HEK293 (cell line): Measurements from ENCODE around the gene GPSM1.

Source experiments
- CTCF ChIA-PET: fragments of 350-600 bp; formaldehyde crosslinking; extraction: SDS; loops from one replicate; lab custom pipeline; 2021; ENCODE audit warnings: antibody characterized with exemption; lab: Yijun Ruan, JAX
- POLR2A ChIA-PET: fragments of 300-600 bp; formaldehyde crosslinking; extraction: SDS; loops from one replicate; lab custom pipeline; 2020; ENCODE audit warnings: antibody characterized with exemption, inconsistent platforms; lab: Yijun Ruan, JAX
- H3K27ac ChIP-seq: fragments of 200-500 bp; sonication (Bioruptor generic); 2 replicates; pipeline ENCODE4 v1.5.1; 2014; ENCODE audit warnings: low read depth, low read length, control low read depth, inconsistent platforms; ENCODE audit errors: extremely low read depth
- H3K36me3 ChIP-seq, 2 experiments: fragments of 200-500 bp in 1 of 2; sonication (Bioruptor generic) in 1 of 2; 1 replicate in 1 of 2; 2 replicates in 1 of 2; pipeline ENCODE4 v1.5.1; 2014 to 2017; ENCODE audit warnings: inconsistent platforms in 2 of 2, low read length in 2 of 2; ENCODE audit not compliant: control insufficient read depth in 2 of 2, insufficient read depth in 1 of 2
- H3K4me1 ChIP-seq: fragments of 200-500 bp; sonication (Bioruptor generic); 2 replicates; pipeline ENCODE4 v1.5.1; 2014; ENCODE audit warnings: mild to moderate bottlenecking, low read length, inconsistent platforms; ENCODE audit not compliant: control insufficient read depth, insufficient read depth
- H3K4me3 ChIP-seq: 2 replicates; pipeline ENCODE4 v1.5.1; 2011; ENCODE audit warnings: low read depth, mild to moderate bottlenecking, control low read depth, low read length, moderate library complexity
- H3K9me3 ChIP-seq: fragments of 200-500 bp; sonication (Bioruptor generic); 2 replicates; pipeline ENCODE4 v1.5.1; 2014; ENCODE audit warnings: low read depth, low read length, inconsistent platforms; ENCODE audit not compliant: control insufficient read depth, insufficient read depth
- HOXD13 ChIP-seq: sonication (generic); formaldehyde crosslinking; IDR thresholded peaks from 2 replicates; pipeline ENCODE4 v1.8.0; 2022; ENCODE audit warnings: missing genetic modification reagents, borderline replicate concordance
- KLF16 ChIP-seq: fragments of 450-650 bp; formaldehyde crosslinking; IDR thresholded peaks from 2 replicates; pipeline ENCODE4 v1.5.1; 2017; ENCODE audit warnings: missing biosample characterization, missing genetic modification characterization
- KLF7 ChIP-seq: fragments of 450-650 bp; formaldehyde crosslinking; IDR thresholded peaks from 2 replicates; pipeline ENCODE4 v1.5.1; 2016; ENCODE audit warnings: missing biosample characterization, missing genetic modification characterization, borderline replicate concordance
- SCRT1 ChIP-seq: fragments of 450-650 bp; formaldehyde crosslinking; IDR thresholded peaks from 2 replicates; pipeline ENCODE4 v1.5.1; 2016; ENCODE audit warnings: missing biosample characterization, missing genetic modification characterization, borderline replicate concordance
- ZFP3 ChIP-seq: fragments of 450-650 bp; formaldehyde crosslinking; IDR thresholded peaks from 2 replicates; pipeline ENCODE4 v1.5.1; 2016; ENCODE audit warnings: low read depth, missing biosample characterization, missing genetic modification characterization
- ZNF10 ChIP-seq: fragments of 450-650 bp; formaldehyde crosslinking; IDR thresholded peaks from 2 replicates; pipeline ENCODE4 v1.5.1; 2017; ENCODE audit warnings: missing biosample characterization, missing genetic modification characterization
- ZNF146 ChIP-seq: fragments of 450-650 bp; formaldehyde crosslinking; IDR thresholded peaks from 2 replicates; pipeline ENCODE4 v1.5.1; 2016; ENCODE audit warnings: missing biosample characterization, missing genetic modification characterization
- ZNF157 ChIP-seq: fragments of 450-650 bp; formaldehyde crosslinking; IDR thresholded peaks from 2 replicates; pipeline ENCODE4 v1.5.1; 2016; ENCODE audit warnings: missing biosample characterization, missing genetic modification characterization
- ZNF175 ChIP-seq: fragments of 450-650 bp; formaldehyde crosslinking; IDR thresholded peaks from 2 replicates; pipeline ENCODE4 v1.5.1; 2016; ENCODE audit warnings: missing biosample characterization, missing genetic modification characterization
- ZNF211 ChIP-seq: fragments of 450-650 bp; formaldehyde crosslinking; IDR thresholded peaks from 2 replicates; pipeline ENCODE4 v1.5.1; 2016; ENCODE audit warnings: low read depth, missing biosample characterization, missing genetic modification characterization
- ZNF23 ChIP-seq: fragments of 450-650 bp; formaldehyde crosslinking; IDR thresholded peaks from 2 replicates; pipeline ENCODE4 v1.5.1; 2016; ENCODE audit warnings: missing biosample characterization, missing genetic modification characterization, borderline replicate concordance
- ZNF350 ChIP-seq: fragments of 450-650 bp; formaldehyde crosslinking; IDR thresholded peaks from 2 replicates; pipeline ENCODE4 v1.5.0; 2017; ENCODE audit warnings: missing biosample characterization, mild to moderate bottlenecking, missing genetic modification characterization
- ZNF423 ChIP-seq: fragments of 450-650 bp; formaldehyde crosslinking; IDR thresholded peaks from 2 replicates; pipeline ENCODE4 v1.5.1; 2016; ENCODE audit warnings: missing biosample characterization, missing genetic modification characterization
- ZNF433 ChIP-seq: fragments of 450-650 bp; formaldehyde crosslinking; IDR thresholded peaks from 2 replicates; pipeline ENCODE4 v1.5.1; 2016; ENCODE audit warnings: missing biosample characterization, missing genetic modification characterization, low read depth
- ZNF571 ChIP-seq: fragments of 450-650 bp; formaldehyde crosslinking; IDR thresholded peaks from 2 replicates; pipeline ENCODE4 v1.5.0; 2017; ENCODE audit warnings: missing biosample characterization, missing genetic modification characterization
- ZNF600 ChIP-seq: fragments of 450-650 bp; formaldehyde crosslinking; IDR thresholded peaks from 2 replicates; pipeline ENCODE4 v1.5.1; 2016; ENCODE audit warnings: missing biosample characterization, missing genetic modification characterization
- ZNF707 ChIP-seq: fragments of 450-650 bp; formaldehyde crosslinking; IDR thresholded peaks from 2 replicates; pipeline ENCODE4 v1.5.1; 2016; ENCODE audit warnings: missing biosample characterization, missing genetic modification characterization
- ZNF776 ChIP-seq: fragments of 450-650 bp; formaldehyde crosslinking; IDR thresholded peaks from 2 replicates; pipeline ENCODE4 v1.5.0; 2017; ENCODE audit warnings: missing biosample characterization, missing genetic modification characterization, borderline replicate concordance
- ZNF777 ChIP-seq: fragments of 450-650 bp; formaldehyde crosslinking; IDR thresholded peaks from 2 replicates; pipeline ENCODE4 v1.5.1; 2017; ENCODE audit warnings: missing biosample characterization, missing genetic modification characterization, borderline replicate concordance
- ZSCAN16 ChIP-seq: fragments of 450-650 bp; formaldehyde crosslinking; IDR thresholded peaks from 2 replicates; pipeline ENCODE4 v1.5.1; 2016; ENCODE audit warnings: missing biosample characterization, missing genetic modification characterization
- ZSCAN30 ChIP-seq: fragments of 450-650 bp; IDR thresholded peaks from 2 replicates; pipeline ENCODE4 v1.5.1; 2018; ENCODE audit warnings: missing biosample characterization, mild to moderate bottlenecking, missing genetic modification characterization, moderate library complexity
- TF ChIP-seq, protein P1 (sequence below): fragments of 450-650 bp; formaldehyde crosslinking; IDR thresholded peaks from 2 replicates; pipeline ENCODE4 v1.5.1; 2017; ENCODE audit warnings: missing biosample characterization, missing genetic modification characterization
- TF ChIP-seq, protein P2 (sequence below): fragments of 450-650 bp; formaldehyde crosslinking; IDR thresholded peaks from 2 replicates; pipeline ENCODE4 v1.5.1; 2016; ENCODE audit warnings: missing biosample characterization, missing genetic modification characterization
- TF ChIP-seq, protein P3 (sequence below): fragments of 450-650 bp; formaldehyde crosslinking; IDR thresholded peaks from 2 replicates; pipeline ENCODE4 v1.5.1; 2016; ENCODE audit warnings: missing biosample characterization, missing genetic modification characterization, low read depth

Gene GPSM1

DNA sequence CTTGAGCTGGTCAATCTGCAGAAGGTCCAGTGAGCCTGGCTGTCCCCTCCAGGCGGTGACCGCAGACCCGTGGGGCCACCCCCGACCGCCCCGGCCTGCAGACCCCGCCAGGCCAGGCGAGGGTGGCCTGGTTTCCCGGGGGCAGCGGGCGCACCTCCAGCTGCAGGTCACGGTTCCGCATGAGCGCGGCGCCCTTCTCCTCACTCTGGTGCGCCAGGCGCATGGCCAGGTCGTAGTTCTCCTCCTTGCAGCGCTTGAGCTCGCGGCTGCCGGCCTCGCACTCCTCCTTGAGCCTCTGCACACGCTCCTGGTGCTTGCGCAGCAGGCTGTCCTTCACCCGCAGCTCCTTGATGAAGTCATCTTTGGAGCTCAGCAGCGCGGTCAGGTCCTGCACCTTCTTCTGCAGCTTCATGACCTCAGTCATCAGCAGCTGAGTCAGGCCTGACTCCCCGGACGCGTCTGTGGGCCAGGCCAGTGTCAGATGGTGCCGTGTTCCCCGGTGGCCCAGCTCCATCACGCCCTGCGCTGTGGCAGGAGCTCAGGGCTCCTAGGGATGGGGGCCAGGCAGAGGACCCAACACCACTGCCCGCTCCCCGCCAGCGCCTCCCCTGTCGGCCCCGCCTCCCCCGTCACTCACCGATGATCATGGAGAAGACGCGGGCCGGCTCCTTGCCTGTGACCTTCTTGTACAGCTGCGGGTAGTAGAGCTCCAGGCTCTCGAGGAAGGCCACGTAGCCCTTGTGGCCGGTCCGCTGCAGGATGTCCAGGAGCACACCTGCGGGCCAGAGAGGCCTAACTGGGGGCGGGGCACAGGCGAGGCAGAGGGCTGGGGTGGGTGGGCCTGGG, 43.6 kb downstream of the GPSM1 start:
- no peak overlapping the region for H3K4me3 ChIP-seq
- peaks cover 0 to 16% of the 10 kb centered on the region in 2 experiments; a peak in 1 of 3 replicates for H3K36me3 ChIP-seq
- POLR2A ChIA-PET = interaction anchor here (0.7 to 2.7 kb wide), 5 partner anchors 8 to 42 kb away, joined by 3 to 20 read pairs (median 4); partner anchors contain the start of gene DNLZ
- no peak overlapping the region for H3K27ac ChIP-seq
- no peaks in the 10 kb centered on the region for H3K4me1 ChIP-seq
- H3K9me3 ChIP-seq = no peaks in the 10 kb centered on the region
- CTCF ChIA-PET = interaction anchor here (0.6 to 0.7 kb wide), 2 partner anchors 16 to 58 kb away, joined by 3 to 8 read pairs; no protein-coding TSS in a partner anchor
- TF ChIP-seq ZNF600 (tag by site-specific recombination) (peak; percentile 27; the same call in 1 of the 2 replicates), ZNF350 (tag by site-specific recombination) (no peak)
- TF ChIP-seq, protein P1, sequence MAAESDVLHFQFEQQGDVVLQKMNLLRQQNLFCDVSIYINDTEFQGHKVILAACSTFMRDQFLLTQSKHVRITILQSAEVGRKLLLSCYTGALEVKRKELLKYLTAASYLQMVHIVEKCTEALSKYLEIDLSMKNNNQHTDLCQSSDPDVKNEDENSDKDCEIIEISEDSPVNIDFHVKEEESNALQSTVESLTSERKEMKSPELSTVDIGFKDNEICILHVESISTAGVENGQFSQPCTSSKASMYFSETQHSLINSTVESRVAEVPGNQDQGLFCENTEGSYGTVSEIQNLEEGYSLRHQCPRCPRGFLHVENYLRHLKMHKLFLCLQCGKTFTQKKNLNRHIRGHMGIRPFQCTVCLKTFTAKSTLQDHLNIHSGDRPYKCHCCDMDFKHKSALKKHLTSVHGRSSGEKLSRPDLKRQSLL (tag by site-specific recombination) = peak; percentile 59; the same call in 1 of the 2 replicates

DNA sequence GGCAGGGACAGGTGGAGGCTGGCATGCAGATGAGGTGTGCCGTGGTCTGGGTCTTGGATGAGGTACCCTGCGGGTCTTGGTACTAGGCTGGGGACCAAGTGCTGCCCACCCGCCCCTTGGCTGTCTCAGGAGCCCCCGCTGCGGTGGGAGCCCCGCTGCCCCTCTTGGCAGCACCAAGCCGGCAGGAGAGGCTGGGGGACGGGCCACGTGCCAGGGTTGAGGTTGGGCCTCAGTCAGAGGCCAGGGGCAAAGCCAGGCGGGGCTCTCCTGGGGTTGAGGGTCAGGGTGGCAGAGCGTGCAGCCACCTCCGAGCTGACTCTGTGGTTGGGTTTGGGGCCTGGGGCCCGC, 44.2 kb downstream of the GPSM1 start:
- H3K36me3 ChIP-seq = peaks cover 0 to 22% of the 10 kb centered on the region in 2 experiments; a peak in 1 of 3 replicates
- no peaks in the 10 kb centered on the region for H3K4me1 ChIP-seq
- ChIA-PET CTCF (interaction anchor here (0.5 to 1.3 kb wide), 3 partner anchors 8 to 58 kb away, joined by 3 to 8 read pairs (median 6); partner anchors contain the start of gene DNLZ), POLR2A (interaction anchor here (1.7 to 2.7 kb wide), 2 partner anchors 8 to 24 kb away, joined by 8 to 20 read pairs; partner anchors contain the start of gene DNLZ)
- H3K27ac ChIP-seq = no peak overlapping the region
- no peaks in the 10 kb centered on the region for H3K9me3 ChIP-seq
- H3K4me3 ChIP-seq = no peak overlapping the region
- no peak for TF ChIP-seq KLF7 (tag by site-specific recombination)
- TF ChIP-seq HOXD13 (CRISPR knock-in tag) = no peak
- no peak for TF ChIP-seq ZNF10 (tag by site-specific recombination)
- TF ChIP-seq ZNF211 (tag by site-specific recombination) = no peak
- no peak for TF ChIP-seq ZSCAN30 (tag by site-specific recombination)
- TF ChIP-seq ZNF146 (tag by site-specific recombination) = no peak
- TF ChIP-seq ZNF776 (tag by site-specific recombination) = no peak

DNA sequence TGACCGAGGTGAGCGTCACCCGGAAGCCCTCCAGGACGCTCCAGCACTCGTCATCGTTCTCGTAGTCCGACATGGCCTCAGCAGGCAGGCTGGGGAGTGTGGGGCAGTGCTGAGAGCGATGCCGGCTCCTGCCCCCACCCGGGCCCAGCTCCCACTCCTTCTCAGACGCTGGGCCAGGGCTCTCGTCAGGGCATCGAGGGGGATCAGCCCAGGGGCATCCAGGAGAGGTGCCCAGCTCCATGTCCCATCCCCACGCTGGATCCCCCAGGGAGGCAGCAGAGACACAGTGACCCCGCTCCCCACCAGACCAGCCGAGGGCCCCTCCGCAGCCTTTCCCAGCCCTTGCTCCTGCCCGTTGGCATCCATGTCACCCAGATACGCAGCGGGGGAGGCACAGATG, 44.7 kb downstream of the GPSM1 start:
- Histone ChIP-seq H3K36me3 (peaks cover 0 to 27% of the 10 kb centered on the region in 2 experiments; a peak in 1 of 3 replicates), H3K9me3 (no peaks in the 10 kb centered on the region), H3K4me1 (no peaks in the 10 kb centered on the region), H3K27ac (no peak overlapping the region), H3K4me3 (no peak overlapping the region)
- ChIA-PET CTCF (interaction anchor here (0.5 to 1.5 kb wide), 3 partner anchors 9 to 26 kb away, joined by 3 to 6 read pairs (median 5); partner anchors contain the start of gene DNLZ), POLR2A (interaction anchor here (2.7 kb wide), 1 partner anchor 9 kb away, joined by 20 read pairs; the partner anchor contains the start of gene DNLZ)
- TF ChIP-seq, protein P1 (tag by site-specific recombination) = no peak; the same call in 1 of the 2 replicates
- TF ChIP-seq ZNF433 (no peak), ZNF777 (no peak), ZNF707 (no peak), SCRT1 (tag by site-specific recombination) (no peak), ZNF175 (tag by site-specific recombination) (no peak), ZNF157 (tag by site-specific recombination) (no peak), ZNF571 (tag by site-specific recombination) (no peak), KLF16 (tag by site-specific recombination) (no peak), ZSCAN16 (tag by site-specific recombination) (no peak), KLF7 (tag by site-specific recombination) (no peak), ZNF423 (tag by site-specific recombination) (no peak), ZFP3 (no peak), ZNF23 (tag by site-specific recombination) (no peak)
- TF ChIP-seq, protein P2, sequence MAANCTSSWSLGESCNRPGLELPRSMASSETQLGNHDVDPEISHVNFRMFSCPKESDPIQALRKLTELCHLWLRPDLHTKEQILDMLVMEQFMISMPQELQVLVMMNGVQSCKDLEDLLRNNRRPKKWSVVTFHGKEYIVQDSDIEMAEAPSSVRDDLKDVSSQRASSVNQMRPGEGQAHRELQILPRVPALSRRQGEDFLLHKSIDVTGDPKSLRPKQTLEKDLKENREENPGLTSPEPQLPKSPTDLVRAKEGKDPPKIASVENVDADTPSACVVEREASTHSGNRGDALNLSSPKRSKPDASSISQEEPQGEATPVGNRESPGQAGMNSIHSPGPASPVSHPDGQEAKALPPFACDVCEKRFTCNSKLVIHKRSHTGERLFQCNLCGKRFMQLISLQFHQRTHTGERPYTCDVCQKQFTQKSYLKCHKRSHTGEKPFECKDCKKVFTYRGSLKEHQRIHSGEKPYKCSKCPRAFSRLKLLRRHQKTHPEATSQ (tag by site-specific recombination) = no peak
- TF ChIP-seq, protein P3, sequence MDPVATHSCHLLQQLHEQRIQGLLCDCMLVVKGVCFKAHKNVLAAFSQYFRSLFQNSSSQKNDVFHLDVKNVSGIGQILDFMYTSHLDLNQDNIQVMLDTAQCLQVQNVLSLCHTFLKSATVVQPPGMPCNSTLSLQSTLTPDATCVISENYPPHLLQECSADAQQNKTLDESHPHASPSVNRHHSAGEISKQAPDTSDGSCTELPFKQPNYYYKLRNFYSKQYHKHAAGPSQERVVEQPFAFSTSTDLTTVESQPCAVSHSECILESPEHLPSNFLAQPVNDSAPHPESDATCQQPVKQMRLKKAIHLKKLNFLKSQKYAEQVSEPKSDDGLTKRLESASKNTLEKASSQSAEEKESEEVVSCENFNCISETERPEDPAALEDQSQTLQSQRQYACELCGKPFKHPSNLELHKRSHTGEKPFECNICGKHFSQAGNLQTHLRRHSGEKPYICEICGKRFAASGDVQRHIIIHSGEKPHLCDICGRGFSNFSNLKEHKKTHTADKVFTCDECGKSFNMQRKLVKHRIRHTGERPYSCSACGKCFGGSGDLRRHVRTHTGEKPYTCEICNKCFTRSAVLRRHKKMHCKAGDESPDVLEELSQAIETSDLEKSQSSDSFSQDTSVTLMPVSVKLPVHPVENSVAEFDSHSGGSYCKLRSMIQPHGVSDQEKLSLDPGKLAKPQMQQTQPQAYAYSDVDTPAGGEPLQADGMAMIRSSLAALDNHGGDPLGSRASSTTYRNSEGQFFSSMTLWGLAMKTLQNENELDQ (tag by site-specific recombination) = no peak
